Measurements from ENCODE around the gene BASP1.
"Not testable (repeated sequence)": the region's sequence is repeated elsewhere in the genome, so short reads cannot be mapped to it uniquely, and the experiment has no call there.

The BASP1 gene

DNA sequence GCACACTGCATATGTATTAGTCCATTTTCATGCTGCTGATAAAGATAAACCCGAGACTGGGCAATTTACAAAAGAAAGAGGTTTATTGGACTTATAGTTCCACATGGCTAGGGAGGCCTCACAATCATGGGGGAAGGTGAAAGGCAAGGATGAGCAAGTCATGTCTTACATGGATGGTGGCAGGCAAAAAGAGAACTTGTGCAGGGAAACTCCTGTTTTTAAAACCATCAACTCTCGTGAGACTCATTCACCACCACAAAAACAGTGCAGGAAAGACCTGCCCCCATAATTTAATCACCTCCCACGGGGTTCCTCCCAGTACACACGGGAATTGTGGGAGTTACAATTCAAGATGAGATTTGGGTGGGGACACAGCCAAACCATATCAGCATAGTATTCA lies 41.6 kb downstream of the BASP1 start:
- not testable (repeated sequence) for H3K9ac ChIP-seq (ENCODE audit: low read depth, low read length); H3K27ac ChIP-seq (ENCODE audit: low read length); H3K27me3 ChIP-seq (ENCODE audit: insufficient read depth, low read length); H3K9me3 ChIP-seq (ENCODE audit: insufficient read depth, low read depth, low read length); H3K4me3 ChIP-seq (ENCODE audit: low read length)
- H3K36me3 ChIP-seq (ENCODE audit: insufficient read depth, low read depth, low read length) = peaks cover 45% of the 10 kb centered on the region
- H3K4me1 ChIP-seq (ENCODE audit: insufficient read depth, low read length) = peaks cover 19% of the 10 kb centered on the region

DNA sequence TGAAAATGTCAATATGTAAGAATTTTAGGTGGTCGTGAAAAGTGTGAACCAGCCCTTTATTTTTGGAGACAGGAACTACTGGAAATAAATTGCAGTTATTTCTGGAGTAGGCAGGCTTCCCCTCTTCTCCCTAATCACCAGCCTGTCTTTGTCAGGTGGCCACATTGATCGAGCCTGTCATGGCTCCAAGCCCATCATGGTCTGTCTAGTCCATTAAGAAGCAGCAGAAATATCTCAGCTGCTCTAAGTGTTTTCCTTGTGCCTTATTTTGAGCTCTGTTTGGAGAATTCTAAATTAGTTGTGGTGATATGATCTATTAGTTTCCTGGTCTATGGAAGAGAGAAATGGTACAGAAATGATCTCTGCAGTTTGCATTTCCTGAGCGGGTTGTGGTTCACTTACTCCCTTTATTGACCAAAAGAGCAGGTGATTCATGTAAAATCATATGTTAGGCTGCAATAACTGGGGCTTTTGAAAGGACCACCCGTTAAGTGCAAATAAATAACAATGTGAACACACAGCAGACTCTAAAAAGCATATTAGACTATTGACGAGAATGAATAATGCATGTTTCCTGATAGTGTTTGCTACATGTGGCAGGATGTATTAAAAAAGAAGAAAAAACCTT lies 42.3 kb downstream of the BASP1 start:
- Histone ChIP-seq H3K9ac (ENCODE audit: low read depth, low read length) (no peak overlapping the region), H3K36me3 (ENCODE audit: insufficient read depth, low read depth, low read length) (peaks cover 38% of the 10 kb centered on the region), H3K9me3 (ENCODE audit: insufficient read depth, low read depth, low read length) (peaks cover 3% of the 10 kb centered on the region; the same call in 1 of the 2 replicates)

DNA sequence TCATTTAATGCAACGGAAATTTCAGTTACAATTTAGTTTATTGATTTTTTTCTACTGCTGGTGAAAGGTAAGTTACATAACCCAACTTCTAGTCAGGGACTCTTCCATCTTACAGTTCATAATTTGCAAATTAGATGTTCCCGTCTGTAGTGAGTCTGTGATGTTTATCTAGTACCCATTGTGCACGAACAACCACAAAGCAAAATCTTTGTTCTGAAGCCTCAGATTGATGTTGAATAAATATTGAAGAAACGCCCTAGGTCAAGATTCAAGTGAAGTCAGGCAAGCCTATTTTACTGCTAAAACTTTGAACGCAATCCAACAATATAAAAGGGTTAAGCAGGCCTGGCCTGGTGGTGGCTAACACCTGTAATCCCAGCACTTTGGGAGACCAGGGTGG lies 43.1 kb downstream of the BASP1 start:
- Histone ChIP-seq H3K4me3 (ENCODE audit: low read length) (no peak overlapping the region), H3K9me3 (ENCODE audit: insufficient read depth, low read depth, low read length) (peaks cover 3% of the 10 kb centered on the region; the same call in 1 of the 2 replicates), H3K36me3 (ENCODE audit: insufficient read depth, low read depth, low read length) (peaks cover 30% of the 10 kb centered on the region), H3K4me1 (ENCODE audit: insufficient read depth, low read length) (peaks cover 19% of the 10 kb centered on the region), H3K9ac (ENCODE audit: low read depth, low read length) (no peak overlapping the region), H3K27ac (ENCODE audit: low read length) (no peak overlapping the region), H3K27me3 (ENCODE audit: insufficient read depth, low read length) (no peaks in the 10 kb centered on the region)

More for the DNA sequence above, 42.3 kb downstream of the BASP1 start:
- no peak overlapping the region for H3K27ac ChIP-seq (ENCODE audit: low read length)
- no peaks in the 10 kb centered on the region for H3K27me3 ChIP-seq (ENCODE audit: insufficient read depth, low read length)
- peaks cover 19% of the 10 kb centered on the region for H3K4me1 ChIP-seq (ENCODE audit: insufficient read depth, low read length)
- no peak overlapping the region for H3K4me3 ChIP-seq (ENCODE audit: low read length)

DNA sequence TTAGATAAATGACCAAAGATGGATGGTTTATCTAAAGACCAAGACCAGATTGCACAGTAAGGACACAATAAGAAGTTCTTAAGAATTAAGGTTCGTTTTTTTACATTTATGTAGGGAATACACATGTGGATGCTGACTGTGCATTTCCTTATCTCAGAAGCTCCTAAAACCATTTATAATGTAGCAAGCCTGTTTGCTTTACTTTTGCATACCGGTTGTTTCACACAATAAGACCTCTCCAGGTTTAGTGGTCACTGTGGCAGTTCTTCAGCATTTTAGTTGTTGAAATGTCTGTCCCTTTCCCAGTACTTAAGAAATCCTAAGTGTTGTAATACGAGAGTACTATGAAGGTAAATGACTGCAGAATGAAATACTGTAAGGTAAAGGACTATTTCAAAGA lies 43.6 kb downstream of the BASP1 start:
- Histone ChIP-seq H3K9ac (ENCODE audit: low read depth, low read length) (no peak overlapping the region; the same call in 1 of the 2 replicates), H3K4me3 (ENCODE audit: low read length) (no peak overlapping the region), H3K9me3 (ENCODE audit: insufficient read depth, low read depth, low read length) (peaks cover 3% of the 10 kb centered on the region; the same call in 1 of the 2 replicates), H3K36me3 (ENCODE audit: insufficient read depth, low read depth, low read length) (peaks cover 25% of the 10 kb centered on the region), H3K4me1 (ENCODE audit: insufficient read depth, low read length) (peaks cover 23% of the 10 kb centered on the region), H3K27me3 (ENCODE audit: insufficient read depth, low read length) (no peaks in the 10 kb centered on the region), H3K27ac (ENCODE audit: low read length) (no peak overlapping the region)

DNA sequence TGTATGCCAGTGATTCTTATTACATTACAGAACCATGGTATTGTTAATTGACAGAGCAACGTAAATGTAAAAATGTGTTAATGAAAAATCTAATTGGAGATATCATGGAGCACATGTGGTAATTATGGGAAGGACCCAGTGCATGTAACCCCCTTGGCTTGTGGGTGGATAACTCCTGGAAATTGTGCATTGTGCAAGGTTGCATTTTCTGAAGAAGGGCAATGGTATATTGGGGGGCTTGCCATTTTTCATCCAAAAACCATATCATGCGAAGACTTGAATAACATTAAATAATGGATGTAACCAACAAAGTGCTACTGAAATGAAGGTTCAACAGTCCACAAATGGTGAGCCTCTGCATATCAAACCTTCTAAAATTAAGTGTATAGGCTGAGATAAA lies 47.6 kb downstream of the BASP1 start:
- no peak overlapping the region for H3K27ac ChIP-seq (ENCODE audit: low read length)
- no peaks in the 10 kb centered on the region for H3K9me3 ChIP-seq (ENCODE audit: insufficient read depth, low read depth, low read length)
- no peak overlapping the region for H3K4me3 ChIP-seq (ENCODE audit: low read length)

DNA sequence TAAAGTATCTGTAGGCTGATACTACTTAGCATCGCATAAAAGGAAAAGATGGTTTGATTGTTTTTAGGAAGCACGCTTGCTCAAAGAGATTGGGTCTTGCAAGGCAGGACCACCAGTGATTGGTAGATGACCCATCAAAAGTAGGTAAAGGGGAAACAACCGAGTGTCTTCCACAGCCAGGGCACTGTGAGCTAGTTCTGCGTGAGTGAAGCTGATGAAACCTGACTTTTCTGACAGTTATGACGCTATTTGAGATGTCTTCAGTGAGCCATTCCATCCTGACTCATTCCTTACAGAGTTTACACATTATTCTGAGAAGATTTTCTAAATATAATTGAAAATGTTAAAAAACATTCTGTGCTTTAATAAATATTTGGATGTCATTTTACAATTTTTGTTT lies 49.7 kb downstream of the BASP1 start:
- H3K4me1 ChIP-seq (ENCODE audit: insufficient read depth, low read length) = peaks cover 7% of the 10 kb centered on the region; the same call in 1 of the 2 replicates
- H3K27ac ChIP-seq (ENCODE audit: low read length) = no peak overlapping the region
- H3K4me3 ChIP-seq (ENCODE audit: low read length) = no peak overlapping the region
- no peaks in the 10 kb centered on the region for H3K27me3 ChIP-seq (ENCODE audit: insufficient read depth, low read length)
- peaks cover 3% of the 10 kb centered on the region; the same call in 1 of the 2 replicates for H3K36me3 ChIP-seq (ENCODE audit: insufficient read depth, low read depth, low read length)
- H3K9me3 ChIP-seq (ENCODE audit: insufficient read depth, low read depth, low read length) = no peaks in the 10 kb centered on the region
- H3K9ac ChIP-seq (ENCODE audit: low read depth, low read length) = no peak overlapping the region

More for the DNA sequence above, 47.6 kb downstream of the BASP1 start:
- peaks cover 4% of the 10 kb centered on the region; the same call in 1 of the 2 replicates for H3K36me3 ChIP-seq (ENCODE audit: insufficient read depth, low read depth, low read length)
- H3K9ac ChIP-seq (ENCODE audit: low read depth, low read length) = no peak overlapping the region
- peaks cover 15% of the 10 kb centered on the region; the same call in 1 of the 2 replicates for H3K4me1 ChIP-seq (ENCODE audit: insufficient read depth, low read length)
- H3K27me3 ChIP-seq (ENCODE audit: insufficient read depth, low read length) = no peaks in the 10 kb centered on the region

DNA sequence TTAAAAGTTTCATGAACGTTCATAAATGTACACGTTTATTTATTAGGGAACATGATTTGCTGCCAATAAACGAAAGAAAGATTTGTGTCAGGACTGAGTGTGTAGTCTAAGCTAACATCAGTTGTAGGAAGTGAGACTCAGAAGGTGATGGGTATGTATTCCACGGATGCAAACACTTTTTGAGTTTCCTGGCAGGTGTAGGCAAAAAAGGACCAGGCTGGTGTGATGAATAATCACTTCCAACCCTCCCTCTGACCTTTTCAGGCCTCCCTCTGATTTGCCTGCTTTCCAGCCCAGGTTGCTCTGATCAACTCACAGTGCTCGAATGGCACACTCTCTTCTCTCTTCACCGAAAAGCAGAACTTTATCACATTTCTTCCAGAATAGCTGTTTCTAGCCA lies 51.8 kb downstream of the BASP1 start:
- H3K4me1 ChIP-seq (ENCODE audit: insufficient read depth, low read length) = peaks cover 7% of the 10 kb centered on the region; the same call in 1 of the 2 replicates
- H3K4me3 ChIP-seq (ENCODE audit: low read length) = no peak overlapping the region
- H3K9ac ChIP-seq (ENCODE audit: low read depth, low read length) = no peak overlapping the region
- H3K27ac ChIP-seq (ENCODE audit: low read length) = no peak overlapping the region
- H3K36me3 ChIP-seq (ENCODE audit: insufficient read depth, low read depth, low read length) = peaks cover 3% of the 10 kb centered on the region; the same call in 1 of the 2 replicates
- H3K27me3 ChIP-seq (ENCODE audit: insufficient read depth, low read length) = no peaks in the 10 kb centered on the region
- H3K9me3 ChIP-seq (ENCODE audit: insufficient read depth, low read depth, low read length) = no peaks in the 10 kb centered on the region

DNA sequence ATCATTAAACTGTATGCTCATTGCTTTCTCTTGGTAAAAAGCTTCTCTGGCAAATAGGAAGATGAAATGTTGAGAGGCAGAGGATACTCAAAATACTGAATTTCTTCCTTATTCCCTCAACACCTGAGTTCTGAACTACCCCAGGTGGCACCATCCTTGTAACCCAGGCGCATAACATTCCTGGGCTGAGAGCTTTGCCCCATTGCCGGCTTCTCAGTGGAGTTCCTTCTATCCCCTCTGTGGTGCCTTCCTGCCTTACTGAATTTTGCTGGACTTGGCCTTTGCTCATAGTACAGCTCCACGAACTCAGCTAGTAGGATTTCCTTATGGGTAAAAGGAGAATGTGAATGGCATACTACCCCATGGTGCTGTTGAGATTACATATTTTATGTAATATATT lies 54.7 kb downstream of the BASP1 start:
- no peaks in the 10 kb centered on the region for H3K9me3 ChIP-seq (ENCODE audit: insufficient read depth, low read depth, low read length)
- H3K9ac ChIP-seq (ENCODE audit: low read depth, low read length) = no peak overlapping the region
- no peaks in the 10 kb centered on the region for H3K27me3 ChIP-seq (ENCODE audit: insufficient read depth, low read length)
- H3K27ac ChIP-seq (ENCODE audit: low read length) = no peak overlapping the region
- H3K4me3 ChIP-seq (ENCODE audit: low read length) = no peak overlapping the region
- peaks cover 4% of the 10 kb centered on the region; the same call in 1 of the 2 replicates for H3K4me1 ChIP-seq (ENCODE audit: insufficient read depth, low read length)
- peaks cover 25% of the 10 kb centered on the region for H3K36me3 ChIP-seq (ENCODE audit: insufficient read depth, low read depth, low read length)

DNA sequence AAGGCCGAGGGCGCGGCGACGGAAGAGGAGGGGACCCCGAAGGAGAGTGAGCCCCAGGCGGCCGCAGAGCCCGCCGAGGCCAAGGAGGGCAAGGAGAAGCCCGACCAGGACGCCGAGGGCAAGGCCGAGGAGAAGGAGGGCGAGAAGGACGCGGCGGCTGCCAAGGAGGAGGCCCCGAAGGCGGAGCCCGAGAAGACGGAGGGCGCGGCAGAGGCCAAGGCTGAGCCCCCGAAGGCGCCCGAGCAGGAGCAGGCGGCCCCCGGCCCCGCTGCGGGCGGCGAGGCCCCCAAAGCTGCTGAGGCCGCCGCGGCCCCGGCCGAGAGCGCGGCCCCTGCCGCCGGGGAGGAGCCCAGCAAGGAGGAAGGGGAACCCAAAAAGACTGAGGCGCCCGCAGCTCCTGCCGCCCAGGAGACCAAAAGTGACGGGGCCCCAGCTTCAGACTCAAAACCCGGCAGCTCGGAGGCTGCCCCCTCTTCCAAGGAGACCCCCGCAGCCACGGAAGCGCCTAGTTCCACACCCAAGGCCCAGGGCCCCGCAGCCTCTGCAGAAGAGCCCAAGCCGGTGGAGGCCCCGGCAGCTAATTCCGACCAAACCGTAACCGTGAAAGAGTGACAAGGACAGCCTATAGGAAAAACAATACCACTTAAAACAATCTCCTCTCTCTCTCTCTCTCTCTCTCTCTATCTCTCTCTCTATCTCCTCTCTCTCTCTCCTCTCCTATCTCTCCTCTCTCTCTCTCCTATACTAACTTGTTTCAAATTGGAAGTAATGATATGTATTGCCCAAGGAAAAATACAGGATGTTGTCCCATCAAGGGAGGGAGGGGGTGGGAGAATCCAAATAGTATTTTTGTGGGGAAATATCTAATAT lies 58.1 kb downstream of the BASP1 start:
- Histone ChIP-seq H3K4me1 (ENCODE audit: insufficient read depth, low read length) (peaks cover 11% of the 10 kb centered on the region; the same call in 1 of the 2 replicates), H3K36me3 (ENCODE audit: insufficient read depth, low read depth, low read length) (peaks cover 32% of the 10 kb centered on the region), H3K27ac (ENCODE audit: low read length) (no peak overlapping the region), H3K9me3 (ENCODE audit: insufficient read depth, low read depth, low read length) (no peaks in the 10 kb centered on the region), H3K4me3 (ENCODE audit: low read length) (no peak overlapping the region), H3K27me3 (ENCODE audit: insufficient read depth, low read length) (no peaks in the 10 kb centered on the region), H3K9ac (ENCODE audit: low read depth, low read length) (no peak overlapping the region)

DNA sequence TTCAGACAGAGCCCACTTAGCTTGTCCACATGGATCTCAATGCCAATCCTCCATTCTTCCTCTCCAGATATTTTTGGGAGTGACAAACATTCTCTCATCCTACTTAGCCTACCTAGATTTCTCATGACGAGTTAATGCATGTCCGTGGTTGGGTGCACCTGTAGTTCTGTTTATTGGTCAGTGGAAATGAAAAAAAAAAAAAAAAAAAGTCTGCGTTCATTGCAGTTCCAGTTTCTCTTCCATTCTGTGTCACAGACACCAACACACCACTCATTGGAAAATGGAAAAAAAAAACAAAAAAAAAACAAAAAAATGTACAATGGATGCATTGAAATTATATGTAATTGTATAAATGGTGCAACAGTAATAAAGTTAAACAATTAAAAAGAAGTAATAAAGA lies 59.0 kb downstream of the BASP1 start:
- Histone ChIP-seq H3K4me1 (ENCODE audit: insufficient read depth, low read length) (peaks cover 11% of the 10 kb centered on the region; the same call in 1 of the 2 replicates), H3K9ac (ENCODE audit: low read depth, low read length) (no peak overlapping the region), H3K9me3 (ENCODE audit: insufficient read depth, low read depth, low read length) (no peaks in the 10 kb centered on the region), H3K4me3 (ENCODE audit: low read length) (no peak overlapping the region), H3K36me3 (ENCODE audit: insufficient read depth, low read depth, low read length) (peaks cover 32% of the 10 kb centered on the region), H3K27ac (ENCODE audit: low read length) (no peak overlapping the region), H3K27me3 (ENCODE audit: insufficient read depth, low read length) (no peaks in the 10 kb centered on the region)

DNA sequence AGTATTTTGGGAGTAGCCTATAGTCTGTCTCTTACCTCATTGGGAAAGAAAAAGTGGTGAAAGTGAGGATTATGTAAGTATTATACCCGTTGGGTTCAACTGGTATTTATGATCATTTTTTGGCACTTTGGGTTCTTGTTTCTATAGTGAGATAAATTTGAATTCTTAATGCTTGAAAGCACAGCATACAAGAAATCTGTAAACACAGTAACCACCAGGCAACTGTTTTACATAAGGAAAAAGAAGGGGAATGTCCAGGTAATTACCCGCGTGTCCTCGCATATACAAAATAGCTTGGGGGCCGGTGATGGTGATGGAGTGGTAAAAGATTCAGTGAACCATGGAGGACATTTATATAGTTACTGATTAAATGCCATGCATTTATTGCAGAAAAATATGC lies 60.5 kb downstream of the BASP1 start:
- no peak overlapping the region for H3K9ac ChIP-seq (ENCODE audit: low read depth, low read length)
- peaks cover 32% of the 10 kb centered on the region for H3K36me3 ChIP-seq (ENCODE audit: insufficient read depth, low read depth, low read length)
- peaks cover 13% of the 10 kb centered on the region; the same call in 1 of the 2 replicates for H3K4me1 ChIP-seq (ENCODE audit: insufficient read depth, low read length)
- no peak overlapping the region for H3K27ac ChIP-seq (ENCODE audit: low read length)
- no peaks in the 10 kb centered on the region for H3K9me3 ChIP-seq (ENCODE audit: insufficient read depth, low read depth, low read length)
- H3K27me3 ChIP-seq (ENCODE audit: insufficient read depth, low read length) = no peaks in the 10 kb centered on the region
- H3K4me3 ChIP-seq (ENCODE audit: low read length) = no peak overlapping the region

All from iPS-20b (cell line).